HG02870 (cell line): ENCODE measurements around the gene PCYT1A.

ENCODE experiments used
- ATAC-seq: cut with Tn5 transposase; IDR thresholded peaks from one replicate; pipeline ENCODE4 v1.9.1; 2021; ENCODE audit warnings: mild to moderate bottlenecking, moderate library complexity; ENCODE audit not compliant: unreplicated experiment

The PCYT1A gene

DNA sequence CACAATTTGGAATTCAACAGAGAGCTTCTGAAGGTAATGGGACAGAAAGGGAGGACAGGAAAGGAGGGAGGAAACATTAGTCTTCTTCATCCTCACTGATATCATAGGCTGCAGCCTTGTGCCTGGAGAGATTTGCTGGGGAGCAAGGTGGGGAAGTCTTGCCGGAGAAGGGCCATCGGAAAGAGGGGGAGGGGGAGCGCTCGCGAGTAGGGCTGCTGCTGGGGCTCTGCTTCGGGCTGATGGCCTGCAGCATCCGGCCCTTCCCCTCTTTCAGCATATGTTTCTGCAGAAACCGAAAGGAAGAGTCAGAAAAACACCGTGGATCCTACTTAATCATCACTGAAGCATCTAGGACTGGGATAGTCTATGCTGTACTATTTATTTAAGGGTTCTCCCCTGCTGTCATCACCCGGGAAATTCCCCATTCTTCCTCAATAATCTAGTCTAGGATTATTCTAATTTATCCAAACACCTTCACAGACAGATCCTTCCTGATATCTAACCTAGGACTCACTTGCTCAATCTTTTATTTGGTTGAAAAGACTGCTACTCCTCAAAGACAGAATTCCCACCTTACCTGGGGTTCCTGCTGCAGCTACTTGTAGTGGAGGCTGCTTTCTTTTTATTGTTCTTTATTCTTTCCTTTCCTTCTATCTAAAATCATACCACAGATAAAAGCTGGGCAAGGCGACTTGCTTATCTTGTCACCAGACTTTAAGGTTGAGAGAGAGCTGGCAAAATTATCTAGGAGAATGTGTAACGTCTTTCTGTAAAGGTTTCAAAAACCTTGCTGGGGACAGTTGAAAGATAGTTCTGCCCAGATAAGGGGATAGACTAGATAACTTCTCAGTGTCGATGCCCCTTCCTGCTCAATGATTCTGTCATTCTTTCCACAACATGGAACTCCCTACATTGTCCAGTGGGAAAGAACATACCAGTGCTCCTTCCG lies 48.6 kb downstream of the PCYT1A start:
- no peak for ATAC-seq

DNA sequence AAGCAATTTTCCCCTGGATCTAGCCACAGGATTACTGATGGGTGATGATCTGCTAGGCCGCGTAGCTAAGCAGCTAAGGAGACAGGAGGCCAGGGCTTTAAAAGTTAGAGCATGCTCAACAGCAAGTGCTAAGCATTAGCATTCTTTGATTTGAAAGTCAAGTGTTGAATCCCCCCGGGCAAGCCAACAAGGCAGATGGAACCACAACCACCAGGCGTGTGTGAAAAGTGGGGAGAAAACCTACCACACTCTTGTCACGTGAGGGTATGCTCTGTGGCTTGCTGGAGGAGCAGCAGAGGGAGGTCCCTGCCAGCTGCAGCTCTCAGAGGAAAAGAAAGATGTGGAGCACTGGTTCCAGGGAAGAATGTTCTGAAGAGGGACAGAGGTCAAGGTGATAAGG lies 50.3 kb downstream of the PCYT1A start:
- ATAC-seq = no peak

DNA sequence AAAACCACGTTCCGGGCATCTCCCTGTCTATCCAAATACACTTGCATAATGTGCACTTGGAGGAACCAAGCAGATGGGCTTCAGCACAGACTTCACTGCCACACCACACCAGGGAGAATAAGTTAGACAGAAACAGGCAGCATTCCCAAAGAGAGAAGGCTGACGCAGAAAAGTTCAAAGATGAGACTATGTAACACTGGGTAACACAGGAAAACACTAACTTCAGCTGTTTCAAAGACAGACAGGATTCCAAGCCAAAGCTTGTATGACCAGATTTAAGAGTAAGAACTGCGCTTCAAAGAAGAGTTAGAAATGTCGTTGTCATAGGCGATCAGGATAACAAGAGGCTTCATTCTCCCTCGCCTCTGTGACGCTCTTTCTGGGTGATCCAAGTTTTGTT lies 51.3 kb downstream of the PCYT1A start:
- no peak for ATAC-seq

DNA sequence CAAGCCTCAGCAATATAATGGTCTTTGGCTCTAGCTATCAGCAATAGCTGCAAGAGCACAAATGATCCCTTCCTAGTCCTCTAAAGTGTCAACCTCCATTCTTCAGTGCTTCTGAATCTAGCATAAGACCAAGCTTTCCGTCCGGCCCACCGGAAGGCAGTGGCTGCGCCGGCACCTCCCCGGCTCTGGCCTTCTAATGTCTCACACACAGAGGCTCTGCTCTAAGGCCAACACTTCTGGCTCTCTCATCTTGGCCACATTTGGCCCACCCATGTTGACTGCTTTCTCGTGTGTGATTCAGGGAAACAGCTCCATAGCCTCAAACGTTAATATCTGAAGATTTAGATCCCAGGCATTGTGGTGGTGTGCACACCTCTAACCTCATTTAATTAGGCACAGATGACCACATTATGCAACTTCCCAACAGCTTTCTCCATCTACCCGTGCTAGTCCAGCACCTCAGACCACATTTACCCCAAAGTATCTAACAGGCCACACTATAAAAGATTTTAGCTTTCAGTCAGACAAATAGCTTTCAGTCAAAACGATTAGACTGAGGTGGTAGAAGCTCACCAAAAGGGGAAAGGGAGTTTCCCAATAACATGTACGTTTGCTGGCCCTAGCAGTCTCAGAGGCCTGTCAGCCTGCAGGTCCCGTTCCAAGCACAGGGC lies 51.9 kb downstream of the PCYT1A start:
- no peak for ATAC-seq

DNA sequence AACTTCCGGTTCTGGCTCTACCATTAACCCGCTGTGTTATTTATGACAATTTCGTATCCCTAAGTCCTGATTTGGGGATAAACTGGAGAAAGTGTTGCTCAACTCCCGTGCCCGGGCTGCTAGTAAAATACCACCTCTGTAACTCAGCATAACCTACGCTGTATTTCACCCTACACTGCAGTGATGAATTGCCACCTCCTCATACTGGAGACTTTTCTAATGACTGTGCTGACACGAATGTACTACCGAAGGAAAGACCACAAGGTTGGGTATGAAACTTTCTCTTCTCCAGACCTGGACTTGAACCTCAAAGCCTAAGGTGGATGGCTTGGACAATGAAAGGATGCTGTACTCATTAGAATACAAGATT lies 54.7 kb downstream of the PCYT1A start:
- ATAC-seq = no peak

GRCh38 chr3:196232154-196232881 lies 55.2 kb downstream of the PCYT1A start:
- ATAC-seq = peak; percentile 57

- no peak for ATAC-seq
Measured at GRCh38 chr3:196227629-196228493, 59.7 kb downstream of the PCYT1A start.

DNA sequence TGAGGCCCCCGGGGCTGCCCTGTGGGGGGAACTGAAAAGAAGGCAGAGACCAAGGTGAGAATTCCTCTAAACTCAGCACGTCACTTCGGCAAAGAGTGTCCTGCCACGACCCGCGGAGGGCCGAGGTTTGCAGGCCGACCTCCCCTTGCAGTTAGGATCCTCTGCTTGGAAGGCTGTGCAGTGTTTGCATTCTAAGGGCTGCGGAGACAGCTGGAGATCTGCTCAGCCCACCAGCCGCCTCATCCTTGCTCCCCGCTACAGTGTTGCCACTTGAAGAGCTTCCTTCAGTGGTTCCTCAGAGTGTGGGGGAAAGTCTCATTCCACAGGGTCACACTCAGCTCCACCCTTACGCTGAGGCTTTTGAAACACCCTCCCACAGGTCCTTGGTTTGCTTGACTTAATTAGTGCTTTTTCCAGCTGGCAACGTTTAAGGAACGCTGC lies 60.4 kb downstream of the PCYT1A start:
- no peak for ATAC-seq

- ATAC-seq = no peak
Measured at GRCh38 chr3:196225763-196226364, 61.7 kb downstream of the PCYT1A start.

DNA sequence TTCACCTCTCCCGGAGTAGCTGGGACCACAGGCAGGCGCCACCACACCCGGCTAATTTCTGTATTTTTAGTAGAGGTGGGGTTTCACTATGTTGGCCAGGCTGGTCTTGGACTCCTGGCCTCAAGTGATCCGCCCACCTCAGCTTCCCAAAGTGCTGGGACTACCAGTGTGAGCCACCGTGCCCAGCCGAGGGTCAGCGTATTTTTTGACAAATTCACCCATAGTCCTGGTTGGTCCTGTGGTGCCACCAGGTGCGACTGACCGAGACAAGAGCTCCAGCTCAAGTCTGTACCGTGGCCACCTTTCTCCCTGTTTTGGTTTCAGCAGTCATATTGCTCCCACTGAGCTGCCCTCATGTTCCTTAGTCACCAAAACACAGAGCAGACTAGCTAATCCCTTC lies 62.4 kb downstream of the PCYT1A start:
- ATAC-seq = no peak

GRCh38 chr3:196222876-196223595 lies 64.5 kb downstream of the PCYT1A start:
- ATAC-seq = no peak

GRCh38 chr3:196220991-196221390 lies 66.5 kb downstream of the PCYT1A start:
- no peak for ATAC-seq

GRCh38 chr3:196220587-196220986 lies 66.9 kb downstream of the PCYT1A start:
- ATAC-seq = no peak

DNA sequence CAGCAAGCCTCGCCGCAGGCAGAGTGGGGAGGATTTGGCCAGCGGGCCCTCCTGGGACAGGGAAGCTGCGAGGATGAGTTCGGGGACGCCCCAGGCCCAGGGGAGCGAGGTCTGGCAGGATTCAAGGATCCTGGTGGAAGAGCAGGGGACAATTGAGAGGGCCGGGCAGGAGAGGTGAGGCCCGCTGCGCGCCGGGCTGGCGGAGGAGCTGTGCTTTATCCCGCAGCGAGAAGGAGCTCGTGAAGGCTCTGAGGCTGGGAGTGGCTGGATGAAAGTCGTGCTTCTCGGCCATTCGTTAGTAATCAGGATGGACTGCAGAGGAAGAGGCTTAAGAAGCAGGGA lies 67.6 kb downstream of the PCYT1A start:
- no peak for ATAC-seq

DNA sequence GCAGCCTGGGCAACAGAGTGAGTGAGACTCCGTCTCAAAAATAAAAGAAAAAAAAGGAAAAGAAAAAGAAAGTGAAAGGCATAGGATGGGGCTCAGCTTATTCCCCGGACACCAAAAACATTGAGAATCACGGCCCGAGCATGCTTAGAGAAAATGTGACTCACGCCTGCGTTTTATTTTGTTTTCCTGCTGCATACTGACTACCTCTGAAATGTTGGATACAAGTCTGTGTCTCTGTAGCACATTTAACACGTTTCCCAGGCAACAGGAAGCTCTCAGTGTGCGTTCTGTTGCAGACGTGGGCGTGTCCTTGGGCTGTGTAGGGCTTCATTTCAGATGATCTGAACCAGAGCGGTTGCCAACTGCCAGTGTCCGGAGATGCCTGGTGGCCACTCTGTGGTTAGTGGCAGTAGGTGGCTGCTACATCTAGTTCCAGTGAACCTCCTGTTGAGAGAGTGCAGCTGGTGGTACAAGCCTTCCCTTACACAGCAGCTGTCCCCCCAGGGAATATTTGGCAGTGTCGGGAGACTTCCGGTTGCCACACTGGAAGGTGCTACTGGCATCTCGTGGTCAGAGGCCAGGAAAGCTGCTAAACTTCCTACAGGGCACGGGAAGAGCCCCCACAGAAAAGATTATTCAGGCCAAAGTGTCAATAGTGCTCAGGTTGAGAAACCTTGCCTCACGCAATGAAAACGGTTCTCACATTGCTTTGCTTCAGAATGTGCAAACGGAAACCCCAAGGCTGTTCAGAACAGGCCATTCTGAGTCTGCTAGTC lies 68.1 kb downstream of the PCYT1A start:
- no peak for ATAC-seq

DNA sequence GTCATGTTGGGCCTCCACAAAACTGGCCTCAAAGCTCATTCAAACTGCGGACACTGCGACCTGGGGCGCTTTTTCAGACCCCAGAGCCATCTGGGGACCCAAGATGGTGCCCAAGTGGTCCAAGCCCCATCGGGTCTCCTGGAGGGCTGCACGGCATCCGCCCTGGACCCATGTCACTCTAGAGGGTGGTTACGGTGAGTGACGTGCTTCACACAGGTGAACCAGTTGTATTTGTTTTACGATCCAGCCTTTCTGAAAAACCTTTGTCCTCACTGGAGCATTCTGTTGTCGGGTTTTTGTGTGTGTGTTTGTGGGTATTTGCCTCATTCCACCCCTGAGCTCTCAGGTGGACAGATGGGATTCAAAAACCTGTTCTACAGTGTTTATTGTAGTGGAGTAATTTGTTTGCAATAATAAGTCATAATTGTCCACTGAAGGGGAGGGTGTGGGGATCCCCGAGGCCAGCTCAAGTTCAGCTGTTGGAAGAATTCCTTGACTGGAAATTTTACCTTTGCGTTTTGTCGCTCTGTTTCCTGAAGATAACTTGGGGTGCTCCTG lies 69.3 kb downstream of the PCYT1A start:
- ATAC-seq = no peak

DNA sequence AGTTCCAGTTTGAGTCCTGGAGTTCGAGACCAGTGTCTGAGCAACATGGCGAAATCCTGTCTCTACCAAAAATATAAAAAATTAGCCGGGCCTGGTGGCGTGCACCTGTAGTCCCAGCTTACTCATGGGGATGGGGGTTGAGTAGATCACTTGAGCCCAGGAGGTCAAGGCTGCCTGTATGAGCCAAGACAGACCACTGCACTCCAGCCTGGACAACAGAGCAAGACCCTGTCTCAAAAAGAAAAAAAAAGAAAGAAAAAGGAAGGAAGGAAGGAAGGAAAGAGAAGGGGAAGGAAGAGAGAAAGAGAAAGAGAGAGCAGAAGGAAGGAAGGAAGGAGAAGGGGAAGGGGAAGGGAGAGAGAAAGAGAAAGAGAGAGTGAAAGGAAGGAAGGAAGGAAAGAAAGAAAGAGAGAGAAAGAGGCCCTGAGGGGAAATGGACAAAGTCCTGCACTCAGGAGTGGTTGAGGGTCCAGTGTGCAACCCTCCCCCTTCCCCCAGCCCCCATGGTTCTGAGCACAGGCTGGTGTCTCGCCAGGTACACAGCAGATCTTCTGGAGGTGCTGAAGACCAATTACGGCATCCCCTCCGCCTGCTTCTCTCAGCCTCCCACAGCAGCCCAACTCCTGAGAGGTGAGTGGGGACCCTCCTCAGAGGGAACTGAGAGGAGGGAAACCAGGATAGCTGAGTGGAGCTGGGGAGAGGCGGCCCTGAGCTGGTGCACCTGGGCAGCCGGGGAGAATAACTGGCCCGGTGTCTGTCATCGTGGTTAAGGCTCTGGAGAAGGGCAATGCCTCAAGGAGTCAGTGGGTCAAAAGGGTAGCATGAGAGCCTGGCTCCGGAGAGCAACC lies 70.0 kb downstream of the PCYT1A start:
- no peak for ATAC-seq
